Esophagus (tissue), 2 donors: ENCODE results near the gene PREX1. TPM values are rescaled to one million over a fixed set of nuclear protein-coding genes. Genes with fewer than 3 reads are reported as not detected.
"Not testable (repeated sequence)": the region's sequence is repeated elsewhere in the genome, so short reads cannot be mapped to it uniquely, and the experiment has no call there.

Experiments used
- H3K27ac ChIP-seq, 2 donors: one replicate each; pipeline ENCODE4 v1.5.1; 2013; ENCODE audit warnings: low read depth in 2 of 2, mild to moderate bottlenecking in 2 of 2, inconsistent platforms in 1 of 2, low read length in 1 of 2, moderate library complexity in 1 of 2
- H3K27me3 ChIP-seq, 2 donors: one replicate each; pipeline ENCODE4 v1.6.1; 2013; ENCODE audit warnings: low read length in 2 of 2, control low read depth in 1 of 2, mild to moderate bottlenecking in 1 of 2; ENCODE audit not compliant: insufficient read depth in 2 of 2, control insufficient read depth in 1 of 2
- H3K36me3 ChIP-seq, 2 donors: one replicate each; pipeline ENCODE4 v1.6.1; 2013; ENCODE audit warnings: low read length in 1 of 2; ENCODE audit not compliant: control insufficient read depth in 2 of 2, insufficient read depth in 2 of 2
- H3K4me1 ChIP-seq, 2 donors: one replicate each; pipeline ENCODE4 v1.6.1; 2013; ENCODE audit warnings: low read length in 1 of 2; ENCODE audit not compliant: control insufficient read depth in 2 of 2, insufficient read depth in 2 of 2
- H3K4me3 ChIP-seq, 2 donors: one replicate each; pipeline ENCODE4 v1.5.1; 2013; ENCODE audit warnings: low read length in 2 of 2, mild to moderate bottlenecking in 2 of 2, low read depth in 1 of 2, moderate library complexity in 1 of 2
- H3K9me3 ChIP-seq, 2 donors: one replicate each; pipeline ENCODE4 v1.6.1; 2013; ENCODE audit warnings: mild to moderate bottlenecking in 2 of 2, low read depth in 1 of 2, low read length in 1 of 2, moderate library complexity in 1 of 2; ENCODE audit not compliant: control insufficient read depth in 2 of 2, insufficient read depth in 1 of 2
- WGBS, 2 donors: extraction: QIAGEN DNeasy Blood & Tissue Kit; methylation state at CpG; one replicate each; pipeline ENCODE4 v1.1.7; 2013; 5-methylcytosine and 5-hydroxymethylcytosine counted together
- polyA plus RNA-seq, 2 donors: library from polyadenylated mRNA; stranded (reverse); fragments of 200-250 nt; gene quantifications; one replicate each; pipeline ENCODE4 v1.2.3, GENCODE V29; 2013
- donor health status: healthy with polysubstance abuse.
- donor health status: Bipolar disorder and iron deficiency.

Gene PREX1
- polyA plus RNA-seq, 2 donors: 2.5 to 3.0 TPM

DNA sequence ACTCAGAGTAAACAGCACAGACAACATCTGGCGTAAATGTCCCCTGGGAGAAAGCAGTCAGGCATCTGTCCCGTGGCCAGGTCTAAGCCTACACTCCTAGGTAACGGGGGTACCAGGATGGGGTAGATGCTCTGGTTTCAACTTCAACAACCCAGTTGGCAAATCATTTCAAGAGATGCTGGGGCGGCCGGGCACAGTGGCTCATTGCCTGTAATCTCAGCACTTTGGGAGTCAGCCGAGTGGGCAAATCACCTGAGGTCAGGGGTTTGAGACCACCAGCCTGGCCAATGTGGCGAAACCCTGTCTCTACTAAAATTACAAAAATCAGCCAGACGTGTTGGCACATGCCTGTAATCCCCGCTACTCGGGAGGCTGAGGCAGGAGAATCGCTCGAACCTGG, 12.3 kb downstream of the PREX1 start:
- no peak overlapping the region for H3K27ac ChIP-seq
- no peaks in the 10 kb centered on the region for H3K27me3 ChIP-seq
- H3K36me3 ChIP-seq: no peaks in the 10 kb centered on the region
- no peaks in the 10 kb centered on the region for H3K9me3 ChIP-seq
- WGBS, 2 donors: 86 to 91% methylated on average over 12 of the region's 12 CpGs
- H3K4me3 ChIP-seq: no peak overlapping the region
- H3K4me1 ChIP-seq: peaks cover 0 to 6% of the 10 kb centered on the region in 2 donors

DNA sequence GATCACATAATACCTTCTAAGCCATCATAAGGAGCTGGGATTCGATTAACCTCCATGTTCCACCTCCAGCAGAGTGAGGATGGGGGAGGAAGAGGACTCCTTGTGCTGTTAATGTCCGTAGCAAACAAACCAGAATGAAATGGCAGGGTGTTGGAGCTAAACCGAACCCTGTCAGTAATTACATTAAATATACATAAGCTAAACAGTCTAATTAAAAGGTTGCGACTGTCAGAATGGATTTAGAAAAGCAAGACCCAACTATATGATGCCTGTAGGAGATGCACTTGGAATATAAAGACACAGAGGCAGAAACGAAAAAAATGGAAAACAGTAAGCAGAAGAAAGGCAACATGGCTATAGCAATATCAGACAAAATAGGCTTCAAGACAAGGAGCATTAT, 13.2 kb downstream of the PREX1 start:
- H3K36me3 ChIP-seq: no peaks in the 10 kb centered on the region
- no peak overlapping the region for H3K27ac ChIP-seq
- H3K4me3 ChIP-seq: no peak overlapping the region
- H3K9me3 ChIP-seq: no peaks in the 10 kb centered on the region
- 81 to 90% methylated on average over 5 of the region's 5 CpGs for WGBS, 2 donors
- H3K27me3 ChIP-seq: no peaks in the 10 kb centered on the region
- peaks cover 0 to 3% of the 10 kb centered on the region in 2 donors for H3K4me1 ChIP-seq

DNA sequence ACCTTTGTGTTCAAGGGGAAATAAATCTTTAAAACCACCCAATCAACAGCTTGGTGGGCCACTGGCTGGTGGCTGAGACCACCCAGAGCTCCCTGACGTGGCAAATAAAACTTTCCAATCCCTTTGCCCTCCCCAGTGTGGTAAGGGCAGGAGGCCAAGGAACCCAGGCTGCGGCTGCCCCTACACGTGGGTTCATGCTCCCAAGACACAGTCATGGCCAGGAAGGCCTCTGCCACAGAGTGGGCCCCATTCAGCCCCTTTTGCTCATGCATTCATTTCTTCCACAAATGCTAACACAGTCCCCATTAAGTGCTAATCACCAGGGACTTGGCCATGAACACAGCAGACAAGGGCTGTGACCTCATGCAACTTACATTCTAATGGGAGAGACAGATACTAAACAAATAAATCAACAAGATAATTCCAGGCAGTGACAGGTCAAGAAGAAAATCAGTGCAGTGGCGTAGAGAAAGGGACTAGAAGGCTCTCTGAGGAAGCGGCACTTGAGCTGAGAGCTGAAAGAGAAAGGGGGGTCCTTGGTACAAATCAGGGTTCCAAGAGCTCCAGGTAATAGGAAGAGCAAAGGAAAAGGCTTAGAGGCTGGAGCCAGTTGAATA, 13.8 kb downstream of the PREX1 start:
- no peaks in the 10 kb centered on the region for H3K9me3 ChIP-seq
- H3K36me3 ChIP-seq: no peaks in the 10 kb centered on the region
- H3K27ac ChIP-seq: no peak overlapping the region
- H3K4me1 ChIP-seq: peaks cover 0 to 3% of the 10 kb centered on the region in 2 donors
- 67 to 76% methylated on average over 5 of the region's 5 CpGs for WGBS, 2 donors
- H3K27me3 ChIP-seq: no peaks in the 10 kb centered on the region
- no peak overlapping the region for H3K4me3 ChIP-seq

DNA sequence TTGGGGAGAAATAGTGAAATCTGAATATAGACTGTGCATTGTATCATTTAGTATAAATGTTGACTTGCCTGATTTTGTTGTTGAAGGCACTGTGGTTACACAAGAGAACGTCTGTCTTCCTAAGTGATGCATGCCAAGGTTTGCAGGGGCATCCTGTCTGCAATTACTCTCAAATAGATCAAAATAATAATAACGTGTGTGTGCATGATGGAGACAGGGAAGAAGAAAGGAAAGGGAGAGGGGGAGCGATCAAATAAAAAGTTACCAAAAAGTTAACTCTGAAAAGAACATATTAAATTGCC, 14.4 kb downstream of the PREX1 start:
- H3K27ac ChIP-seq: no peak overlapping the region
- WGBS, 2 donors: 44 to 49% methylated on average over 3 of the region's 3 CpGs
- H3K36me3 ChIP-seq: no peaks in the 10 kb centered on the region
- no peaks in the 10 kb centered on the region for H3K9me3 ChIP-seq
- H3K4me3 ChIP-seq: no peak overlapping the region
- no peaks in the 10 kb centered on the region for H3K27me3 ChIP-seq
- H3K4me1 ChIP-seq: peaks cover 0 to 3% of the 10 kb centered on the region in 2 donors

DNA sequence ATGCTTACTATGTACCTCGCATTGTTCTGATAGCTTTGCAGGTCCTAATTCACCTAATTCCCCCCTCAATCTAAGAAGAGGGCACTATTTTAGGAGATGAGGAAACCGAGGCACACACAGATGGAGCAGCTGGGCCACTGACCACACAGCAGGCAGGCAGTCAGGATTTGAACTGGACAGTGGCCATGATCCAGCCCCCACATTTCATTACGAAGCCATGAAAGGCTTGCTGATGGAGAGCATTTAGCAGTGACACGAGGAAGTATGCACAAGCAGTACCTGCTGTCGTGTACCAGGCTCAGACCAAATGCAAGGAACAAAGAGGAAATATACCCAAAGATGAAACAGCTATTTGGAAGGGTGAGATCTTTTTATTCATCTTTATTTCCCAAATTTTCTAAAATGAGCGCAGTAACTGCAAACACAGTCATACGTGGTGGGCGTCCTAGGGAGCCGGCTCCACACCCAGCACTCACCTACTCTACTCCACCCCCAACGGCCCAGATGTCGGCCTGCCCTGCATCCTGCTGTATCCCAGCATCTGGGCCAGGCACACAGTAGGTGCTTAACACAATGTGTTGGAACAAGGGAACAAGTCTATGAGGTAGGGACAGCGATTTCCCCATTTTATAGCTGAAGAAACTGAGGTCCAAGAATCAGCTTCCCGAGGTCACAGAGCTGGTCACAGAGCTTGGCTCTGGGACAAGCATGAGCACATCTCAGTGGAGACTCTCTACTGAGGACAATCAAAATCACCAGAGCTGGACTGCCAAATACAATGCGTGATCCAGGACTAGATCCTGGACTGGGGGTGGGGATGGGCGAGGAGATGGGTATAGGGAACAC, 15.0 kb downstream of the PREX1 start:
- no peaks in the 10 kb centered on the region for H3K36me3 ChIP-seq
- peaks cover 0 to under 1% of the 10 kb centered on the region in 2 donors for H3K9me3 ChIP-seq
- H3K4me3 ChIP-seq: no peak overlapping the region
- peaks cover 0 to 3% of the 10 kb centered on the region in 2 donors for H3K4me1 ChIP-seq
- no peak overlapping the region for H3K27ac ChIP-seq
- no peaks in the 10 kb centered on the region for H3K27me3 ChIP-seq
- WGBS, 2 donors: 77% methylated on average over 15 of the region's 15 CpGs

DNA sequence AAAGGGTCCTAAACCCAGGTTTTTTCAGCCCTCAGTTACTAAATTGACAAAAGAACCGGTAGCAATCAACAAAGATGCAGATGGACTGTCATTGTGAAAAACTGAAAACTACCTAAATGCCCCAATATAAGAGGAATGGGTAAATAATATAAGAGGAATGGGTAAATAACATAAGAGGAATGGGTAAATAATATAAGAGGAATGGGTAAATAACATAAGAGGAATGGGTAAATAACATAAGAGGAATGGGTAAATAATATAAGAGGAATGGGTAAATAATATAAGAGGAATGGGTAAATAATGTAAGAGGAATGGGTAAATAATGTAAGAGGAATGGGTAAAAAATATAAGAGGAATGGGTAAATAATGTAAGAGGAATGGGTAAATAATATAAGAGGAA, 15.7 kb downstream of the PREX1 start:
- H3K9me3 ChIP-seq, H3K27ac ChIP-seq, H3K36me3 ChIP-seq, H3K27me3 ChIP-seq, H3K4me1 ChIP-seq, H3K4me3 ChIP-seq: not testable (repeated sequence)
- 64 to 76% methylated on average over 1 of the region's 1 CpG for WGBS, 2 donors

DNA sequence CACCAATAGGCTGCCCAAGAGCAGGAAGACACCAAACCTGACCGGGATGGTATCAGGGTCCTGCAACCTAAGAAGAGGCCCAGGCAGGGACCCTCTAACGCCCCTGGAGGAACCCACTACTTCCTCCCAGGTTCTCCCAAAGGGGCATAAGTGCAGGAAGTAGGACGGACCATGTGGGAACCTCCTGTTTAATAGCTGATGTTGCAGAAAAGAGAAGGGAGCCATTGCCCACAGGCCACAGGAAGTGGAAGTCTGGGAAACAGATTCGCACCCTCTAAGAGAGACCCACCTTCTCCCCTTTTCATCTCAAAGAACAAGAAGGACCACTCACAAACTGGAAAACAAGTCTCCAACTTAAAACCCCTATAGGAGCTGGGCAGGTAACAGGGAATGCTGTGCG, 18.1 kb downstream of the PREX1 start:
- Histone ChIP-seq H3K4me3 (no peak overlapping the region), H3K4me1 (peaks cover 0 to 3% of the 10 kb centered on the region in 2 donors), H3K27ac (no peak overlapping the region), H3K27me3 (no peaks in the 10 kb centered on the region), H3K9me3 (peaks cover 0 to 10% of the 10 kb centered on the region in 2 donors), H3K36me3 (no peaks in the 10 kb centered on the region)
- WGBS, 2 donors: 77 to 80% methylated on average over 5 of the region's 5 CpGs

DNA sequence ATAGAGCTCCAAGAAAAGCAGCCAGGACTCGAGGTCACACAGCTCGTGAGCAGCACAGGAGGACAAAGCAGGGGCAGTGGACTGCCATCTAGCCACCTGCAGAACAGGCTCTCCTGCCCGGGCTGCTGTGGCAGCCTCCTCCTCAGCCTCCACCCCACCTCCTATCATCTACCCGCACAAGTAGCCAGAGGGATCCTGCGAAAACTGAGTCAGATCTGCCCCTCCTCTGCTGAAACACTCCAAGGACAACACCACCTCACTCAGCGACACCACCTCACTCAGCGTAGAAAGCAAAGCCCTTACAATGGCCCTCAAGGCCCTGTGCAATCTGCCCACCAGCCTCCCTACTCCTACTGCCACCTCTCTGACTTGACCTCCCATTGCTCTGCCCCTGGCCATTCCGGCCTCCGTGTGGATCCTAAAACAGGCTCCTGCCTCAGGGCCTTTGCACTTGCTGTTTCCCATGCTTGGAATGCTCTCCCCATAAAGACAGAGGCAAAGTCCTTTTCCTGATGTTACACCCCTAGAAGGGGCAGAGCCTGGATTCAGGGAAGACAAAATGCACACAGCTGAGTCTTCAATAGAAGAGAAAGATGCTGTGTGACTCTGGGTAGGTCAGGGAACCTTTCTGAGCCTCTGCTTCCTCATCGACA, 19.3 kb downstream of the PREX1 start:
- 80 to 87% methylated on average over 10 of the region's 10 CpGs for WGBS, 2 donors
- peaks cover 0 to 15% of the 10 kb centered on the region in 2 donors for H3K9me3 ChIP-seq
- no peak overlapping the region for H3K27ac ChIP-seq
- H3K4me1 ChIP-seq: no peaks in the 10 kb centered on the region
- no peak overlapping the region for H3K4me3 ChIP-seq
- H3K36me3 ChIP-seq: peaks cover 0 to 3% of the 10 kb centered on the region in 2 donors
- H3K27me3 ChIP-seq: no peaks in the 10 kb centered on the region

DNA sequence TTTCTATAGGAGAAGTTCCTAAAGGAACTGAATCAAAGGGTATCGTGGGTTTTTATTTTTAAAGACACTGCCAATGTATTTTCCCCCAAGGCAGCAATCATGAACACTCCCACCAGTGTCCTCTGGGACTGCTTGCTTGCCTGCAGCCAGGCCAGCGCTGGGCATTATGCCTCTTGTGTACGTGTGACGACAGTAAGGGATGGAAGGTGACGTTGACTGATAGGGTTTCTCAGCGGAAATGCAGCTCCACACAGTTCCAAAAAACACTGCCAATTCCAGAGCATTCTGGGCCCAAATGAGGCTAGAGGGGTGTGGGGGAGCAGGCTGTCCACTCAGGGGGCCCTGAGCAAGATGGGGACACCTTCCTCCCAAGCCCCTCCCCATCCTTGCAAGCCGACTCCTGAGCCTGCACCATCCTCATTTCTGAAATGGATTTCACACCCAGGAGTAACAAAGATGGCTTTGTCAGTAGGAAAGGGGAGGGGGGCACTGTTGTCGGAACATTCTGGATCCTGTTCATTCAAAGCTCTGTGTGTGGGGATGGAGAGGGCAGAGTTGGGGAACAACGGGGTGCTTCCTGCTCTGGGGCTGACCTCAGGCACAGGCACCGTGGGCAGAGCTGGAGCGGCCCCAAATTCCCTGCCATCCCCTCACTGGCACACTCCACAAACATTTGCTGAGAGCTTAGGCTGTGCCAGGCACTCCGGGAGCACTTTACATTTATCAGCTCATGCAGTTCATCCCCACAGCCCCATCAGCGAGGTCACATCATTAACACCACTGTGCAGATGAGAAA, 20.0 kb downstream of the PREX1 start:
- Histone ChIP-seq H3K27me3 (no peaks in the 10 kb centered on the region), H3K4me3 (no peak overlapping the region), H3K36me3 (peaks cover 0 to 3% of the 10 kb centered on the region in 2 donors), H3K27ac (no peak overlapping the region), H3K4me1 (no peaks in the 10 kb centered on the region), H3K9me3 (peaks cover 0 to 15% of the 10 kb centered on the region in 2 donors)
- 60 to 64% methylated on average over 13 of the region's 13 CpGs for WGBS, 2 donors
